A204.1 (cell line): Measurements from ENCODE around the gene DOCK4.

Source experiments
- FAIRE-seq: peaks from 2 replicates; lab custom pipeline; 2012; peaks lifted over from hg19 to GRCh38; lab: Jason Lieb, UNC

The DOCK4 gene

DNA sequence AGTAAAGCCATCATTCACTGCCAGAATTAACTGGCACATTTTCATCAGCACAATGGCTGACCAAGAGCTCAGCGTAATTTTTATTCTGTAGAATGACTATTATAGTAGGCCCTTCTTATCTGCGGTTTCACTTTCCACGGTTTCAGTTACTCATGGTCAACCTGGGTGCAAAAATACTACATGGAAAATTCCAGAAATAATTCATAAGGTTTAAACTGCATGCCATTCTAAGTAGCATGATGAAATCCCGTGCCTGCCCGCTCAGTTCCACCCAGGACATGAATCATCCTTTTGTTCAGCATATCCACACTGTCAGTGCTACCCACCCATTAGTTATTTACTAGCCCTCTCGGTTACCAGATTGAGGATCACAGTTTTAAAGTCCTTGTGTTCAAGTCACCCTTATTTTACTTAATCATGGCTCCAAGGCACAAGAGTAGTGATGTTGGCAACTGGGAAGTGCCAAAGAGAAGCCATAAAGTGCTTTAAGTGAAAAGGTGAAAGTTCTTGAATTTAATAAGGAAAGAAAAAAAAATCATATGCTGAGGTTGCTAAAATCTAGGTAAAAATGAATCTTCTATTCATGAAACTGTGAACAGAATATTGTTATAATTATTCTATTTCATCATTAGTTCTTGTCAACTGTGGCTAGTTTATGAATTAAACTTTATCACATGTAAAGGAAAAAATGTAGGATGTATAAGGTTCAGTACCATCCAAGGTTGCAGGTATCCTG, 204.9 kb downstream of the DOCK4 start:
- FAIRE-seq: no peak

DNA sequence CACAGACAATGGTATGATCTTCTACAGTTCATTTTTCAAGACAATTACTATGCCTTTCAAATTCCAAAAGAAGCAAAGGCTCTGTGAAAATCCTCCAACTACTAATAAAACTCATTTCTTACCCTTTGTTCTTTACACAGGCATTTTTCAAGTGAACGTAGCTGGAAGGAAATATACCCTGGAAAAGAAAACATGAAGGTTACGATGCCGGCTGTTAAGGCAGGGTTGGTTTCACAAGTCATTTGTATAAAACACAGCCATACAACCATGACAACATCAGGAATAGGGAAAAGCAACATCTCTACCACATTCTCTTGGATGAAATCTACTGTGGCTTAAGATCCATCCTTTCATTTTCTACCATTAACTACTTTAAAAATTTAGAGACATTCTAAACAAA, 207.9 kb downstream of the DOCK4 start:
- FAIRE-seq: no peak

DNA sequence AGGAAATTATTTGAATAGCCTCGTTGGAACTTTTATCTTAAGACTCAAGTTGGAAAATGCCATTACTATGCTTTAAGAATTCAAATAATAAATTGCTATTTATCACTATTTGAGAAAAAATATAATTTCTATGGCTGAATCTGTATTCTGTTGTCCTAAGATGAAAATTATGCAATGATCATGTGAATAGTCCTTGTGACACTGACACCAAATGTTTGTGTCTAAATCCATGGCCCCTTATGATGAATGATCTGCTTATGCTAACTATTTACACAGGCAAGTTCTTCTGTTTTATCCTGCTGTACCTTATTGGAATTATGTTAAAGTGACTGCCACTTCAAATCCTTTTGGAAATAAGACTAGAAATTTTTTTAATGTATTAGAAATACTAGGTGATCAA, 208.7 kb downstream of the DOCK4 start:
- no peak for FAIRE-seq

DNA sequence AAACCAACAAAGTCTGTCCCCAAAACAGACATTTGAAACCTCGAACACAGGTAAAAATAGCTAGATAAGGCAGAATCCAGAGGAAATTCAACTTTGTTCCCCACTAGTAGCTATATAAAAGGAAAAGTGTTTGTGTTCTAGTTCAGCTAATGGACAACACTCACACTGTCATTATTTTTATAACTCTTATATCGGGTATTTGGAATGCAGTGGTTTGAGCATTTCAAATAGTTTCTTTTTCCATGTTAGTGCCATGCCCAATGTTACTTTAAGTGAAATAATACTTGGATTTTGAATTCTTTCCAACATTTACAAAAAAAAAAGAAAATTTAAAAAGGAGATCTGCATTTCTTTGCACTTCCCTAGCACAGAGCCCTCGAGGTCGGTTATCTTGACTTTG, 213.6 kb downstream of the DOCK4 start:
- FAIRE-seq: no peak

DNA sequence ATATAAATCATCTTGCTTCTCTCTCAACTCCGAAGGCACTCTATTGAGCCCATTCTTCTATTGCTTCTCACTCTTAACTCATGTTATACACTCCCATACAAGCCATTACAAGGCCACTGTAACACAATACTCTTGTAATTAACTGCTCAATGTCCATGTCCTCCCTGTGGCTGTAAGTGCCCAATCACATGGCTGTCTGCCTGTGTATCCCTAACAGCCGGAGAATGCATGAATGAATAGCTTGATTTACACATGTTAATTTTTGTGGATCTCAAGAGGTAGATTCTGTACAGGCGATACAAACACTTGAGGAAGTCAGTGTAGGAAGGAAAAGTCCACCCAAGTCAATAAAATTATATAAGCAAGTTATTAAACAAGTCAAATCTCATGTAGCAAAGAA, 215.6 kb downstream of the DOCK4 start:
- no peak for FAIRE-seq

GRCh38 chr7:111987886-111988285, 218.3 kb downstream of the DOCK4 start:
- no peak for FAIRE-seq

- no peak for FAIRE-seq
Observed at GRCh38 chr7:111987115-111987826, 218.9 kb downstream of the DOCK4 start.

DNA sequence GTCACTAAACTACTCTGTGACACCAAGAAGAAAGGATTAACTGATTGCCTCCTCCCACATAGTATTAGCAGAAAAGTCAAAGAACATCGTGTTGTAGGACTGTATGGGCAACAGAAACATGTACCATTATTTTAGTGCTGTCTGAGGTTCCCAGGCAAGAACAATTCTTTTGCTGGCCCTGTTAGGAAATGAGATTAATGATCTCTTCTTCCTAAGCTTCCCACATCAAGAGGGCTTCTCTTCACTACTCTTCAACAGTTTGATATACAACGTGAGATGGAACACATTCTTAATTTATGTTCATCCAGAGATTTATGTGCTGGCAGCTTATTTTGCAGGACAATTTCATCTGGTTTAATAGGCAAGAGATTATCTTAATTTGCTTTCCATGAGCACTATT, 219.6 kb downstream of the DOCK4 start:
- no peak for FAIRE-seq

DNA sequence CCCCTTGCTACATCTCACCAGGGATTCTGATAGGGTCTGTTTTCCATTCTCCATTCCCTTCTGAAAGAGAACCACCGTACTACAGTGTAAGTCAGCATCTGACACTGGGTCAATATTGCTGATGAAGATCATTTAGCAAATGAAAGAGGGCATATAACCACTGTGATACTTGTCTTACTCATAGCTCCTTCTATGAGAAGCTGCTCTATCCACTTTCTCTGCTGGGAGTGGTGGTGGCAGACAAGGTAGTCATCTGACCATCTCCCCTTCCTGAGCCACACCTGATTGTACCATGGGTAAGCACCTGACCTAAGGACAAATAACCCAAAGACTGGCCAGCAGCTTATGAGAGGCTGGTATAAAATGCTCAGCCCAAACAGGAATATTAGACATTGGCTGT, 220.4 kb downstream of the DOCK4 start:
- FAIRE-seq: no peak

GRCh38 chr7:111982804-111983203, 223.4 kb downstream of the DOCK4 start:
- no peak for FAIRE-seq

DNA sequence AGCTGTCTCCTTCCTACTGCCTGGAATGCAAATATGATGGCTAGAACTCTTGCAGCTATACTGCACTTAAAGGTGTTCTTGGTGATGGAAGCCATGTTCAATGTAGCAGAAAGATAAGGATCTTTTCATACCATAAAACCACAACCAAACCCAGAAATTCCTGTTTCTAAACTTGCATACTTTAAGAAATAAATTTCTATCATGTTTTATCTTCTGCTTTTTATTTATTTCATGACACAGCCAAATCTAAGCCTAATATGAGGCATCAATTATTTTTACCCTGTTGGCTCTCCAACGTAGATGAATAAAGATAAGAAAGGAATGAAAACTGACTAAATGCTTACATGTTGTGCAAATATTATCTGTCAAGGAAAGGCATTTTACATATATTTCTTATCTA, 224.1 kb downstream of the DOCK4 start:
- no peak for FAIRE-seq

DNA sequence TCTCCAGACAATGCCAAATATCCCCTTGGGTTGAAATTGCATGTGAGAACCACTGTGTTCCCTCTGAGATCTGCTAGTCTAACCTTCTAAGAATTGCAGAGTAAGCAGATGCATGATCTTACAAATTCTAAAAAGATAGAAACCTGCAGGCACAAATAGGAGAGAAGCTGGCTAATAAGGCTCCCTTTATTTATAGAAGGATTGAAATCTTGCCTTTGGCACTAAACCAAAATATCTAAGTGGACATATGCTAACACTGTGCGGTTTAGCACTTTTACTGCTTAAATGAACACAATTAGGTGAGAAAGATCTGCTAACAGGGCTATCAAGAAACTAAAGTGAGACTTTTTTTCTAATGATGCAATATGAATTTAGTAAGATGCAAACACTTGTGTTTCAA, 225.5 kb downstream of the DOCK4 start:
- FAIRE-seq: no peak

GRCh38 chr7:111975346-111975745, 230.9 kb downstream of the DOCK4 start:
- FAIRE-seq: no peak

- no peak for FAIRE-seq
Observed at GRCh38 chr7:111960984-111961383, 245.2 kb downstream of the DOCK4 start.

DNA sequence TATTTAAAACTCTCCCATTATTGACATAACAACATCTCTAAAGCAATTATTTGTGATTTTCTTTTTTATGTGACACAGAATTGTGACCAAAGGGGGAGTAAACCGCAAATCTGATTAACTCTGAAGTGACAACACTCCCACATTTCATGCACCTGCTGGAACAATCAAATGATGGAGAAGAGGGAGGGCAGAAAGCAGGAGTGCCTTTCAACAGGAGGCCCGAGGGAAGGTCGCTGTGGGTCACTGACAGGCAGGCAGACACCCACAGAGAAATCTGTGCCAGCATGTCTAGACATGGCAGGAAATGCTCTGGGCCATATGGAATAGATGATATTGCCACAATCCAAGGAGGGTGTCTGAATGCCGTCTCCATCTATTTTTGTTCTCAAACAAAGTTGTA, 247.3 kb downstream of the DOCK4 start:
- no peak for FAIRE-seq

DNA sequence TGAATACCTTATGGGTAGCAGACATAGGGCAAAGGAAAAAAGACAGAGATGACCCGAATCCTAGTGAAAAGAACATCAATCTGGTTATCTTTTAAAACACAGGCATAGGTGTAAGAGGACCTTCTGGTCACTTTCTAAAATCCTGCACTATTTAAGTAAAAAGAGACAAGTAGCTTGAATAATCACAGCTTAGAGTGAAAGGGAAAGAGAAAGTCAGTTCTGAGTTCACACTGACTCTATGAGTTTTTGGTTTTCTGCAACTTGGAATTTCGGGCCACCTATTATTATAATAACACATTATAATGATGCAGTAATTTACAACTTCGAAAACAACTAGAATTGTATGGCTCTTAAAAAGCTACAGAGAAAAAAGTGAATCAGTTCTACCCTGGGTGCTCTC, 247.8 kb downstream of the DOCK4 start:
- FAIRE-seq: no peak

GRCh38 chr7:111955616-111956015, 250.6 kb downstream of the DOCK4 start:
- FAIRE-seq: no peak

- no peak for FAIRE-seq
Observed at GRCh38 chr7:111954474-111955381, 251.5 kb downstream of the DOCK4 start.

DNA sequence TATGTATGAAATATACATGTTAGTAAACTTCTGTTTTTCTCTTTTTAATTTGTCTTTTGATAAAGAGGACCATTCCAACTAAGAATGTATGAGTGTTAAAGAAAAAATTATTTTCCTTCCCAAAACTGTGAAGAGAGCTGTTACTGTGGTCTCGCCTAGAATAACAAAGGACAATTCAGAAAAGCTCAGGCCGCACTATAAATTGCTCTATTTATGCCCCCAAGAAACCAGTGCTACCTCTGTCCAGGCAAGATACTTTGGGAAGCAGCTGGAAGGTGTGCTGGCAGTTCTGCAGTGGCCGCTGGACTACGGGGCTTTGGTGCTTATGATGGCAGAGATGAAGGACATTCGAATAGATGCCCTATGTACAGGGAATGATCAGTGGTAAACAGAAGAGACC, 252.1 kb downstream of the DOCK4 start:
- FAIRE-seq: no peak

GRCh38 chr7:111953611-111954010, 252.6 kb downstream of the DOCK4 start:
- FAIRE-seq: no peak

DNA sequence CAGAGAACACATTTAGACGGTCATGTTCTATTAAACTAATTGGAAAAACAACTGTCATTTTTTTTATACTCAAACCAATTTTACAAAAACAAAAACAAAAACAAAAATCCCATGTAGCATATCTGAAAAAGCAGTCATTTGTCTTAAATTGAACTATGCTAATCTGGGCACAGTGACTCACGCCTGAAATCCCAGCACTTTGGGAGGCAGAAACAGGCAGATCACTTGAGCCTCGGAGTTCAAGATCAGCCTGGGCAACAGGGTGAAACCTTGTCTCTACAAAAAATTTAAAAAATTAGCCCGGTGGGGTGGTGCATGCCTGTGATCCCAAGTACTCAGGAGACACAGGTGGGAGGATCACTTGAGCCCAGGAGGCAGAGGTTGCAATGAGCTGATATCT, 253.4 kb downstream of the DOCK4 start:
- no peak for FAIRE-seq

- no peak for FAIRE-seq
Observed at GRCh38 chr7:111951052-111951451, 255.1 kb downstream of the DOCK4 start.

- no peak for FAIRE-seq
Observed at GRCh38 chr7:111942450-111943081, 263.6 kb downstream of the DOCK4 start.
